CD8-positive, alpha-beta memory T cell (primary cell): ENCODE results near the gene ITGB6. TPM values are rescaled to one million over a fixed set of nuclear protein-coding genes. Genes with fewer than 3 reads are reported as not detected.

Experiments
- CTCF ChIA-PET: fragments of 350-600 bp; sonication (Branson Sonifier 250); formaldehyde crosslinking; loops from one replicate; lab custom pipeline; 2021; ENCODE audit warnings: antibody characterized with exemption; lab: Charles Lee
- POLR2A ChIA-PET: fragments of 350-600 bp; sonication (Branson Sonifier 250); formaldehyde crosslinking; loops from one replicate; lab custom pipeline; 2021; ENCODE audit warnings: antibody characterized with exemption; lab: Charles Lee
- DNase-seq, 5 donors: peaks; one replicate each; pipeline versions ENCODE4 v3.0.0 to v3.0.0-alpha.2; 2020 to 2022; ENCODE audit warnings: mixed read lengths in 1 of 5
- H3K27ac ChIP-seq: one replicate; pipeline ENCODE4 v1.7.0; 2013; ENCODE audit warnings: low read depth, mild to moderate bottlenecking, low read length, moderate library complexity
- H3K27me3 ChIP-seq: 2 replicates; pipeline ENCODE4 v1.7.0; 2013; ENCODE audit warnings: low read length, mild to moderate bottlenecking; ENCODE audit not compliant: insufficient read depth, poor library complexity, severe bottlenecking
- H3K36me3 ChIP-seq: 2 replicates; pipeline ENCODE4 v1.7.0; 2013; ENCODE audit warnings: mild to moderate bottlenecking, low read length, moderate library complexity; ENCODE audit not compliant: insufficient read depth
- H3K4me1 ChIP-seq: 2 replicates; pipeline ENCODE4 v1.7.0; 2013; ENCODE audit warnings: mild to moderate bottlenecking, low read length, moderate library complexity; ENCODE audit not compliant: insufficient read depth
- H3K4me3 ChIP-seq: 2 replicates; pipeline ENCODE4 v1.7.0; 2013; ENCODE audit warnings: mild to moderate bottlenecking, low read length
- H3K9me3 ChIP-seq: 2 replicates; pipeline ENCODE4 v1.7.0; 2013; ENCODE audit warnings: mild to moderate bottlenecking, low read length
- H3K27ac Mint-ChIP-seq, 8 donors: one replicate each; pipeline ENCODE4 v1.8.0; 2020 to 2021; ENCODE audit warnings: mixed read lengths in 8 of 8, mild to moderate bottlenecking in 6 of 8, inconsistent platforms in 3 of 8, moderate library complexity in 3 of 8
- H3K27me3 Mint-ChIP-seq, 2 donors: one replicate each; pipeline ENCODE4 v1.8.0; 2020 to 2021; ENCODE audit warnings: mixed read lengths in 2 of 2, mild to moderate bottlenecking in 1 of 2, moderate library complexity in 1 of 2
- H3K36me3 Mint-ChIP-seq, 3 donors: one replicate each; pipeline ENCODE4 v1.8.0; 2020 to 2021; ENCODE audit warnings: mixed read lengths in 3 of 3, inconsistent platforms in 1 of 3, mild to moderate bottlenecking in 1 of 3
- H3K4me1 Mint-ChIP-seq, 3 donors: one replicate each; pipeline ENCODE4 v1.8.0; 2020 to 2021; ENCODE audit warnings: mixed read lengths in 3 of 3, inconsistent platforms in 1 of 3, mild to moderate bottlenecking in 1 of 3
- H3K4me3 Mint-ChIP-seq, 7 donors: one replicate each; pipeline ENCODE4 v1.8.0; 2020 to 2021; ENCODE audit warnings: mixed read lengths in 7 of 7, mild to moderate bottlenecking in 6 of 7, moderate library complexity in 4 of 7, inconsistent platforms in 2 of 7
- H3K9me3 Mint-ChIP-seq, 5 donors: one replicate each; pipeline ENCODE4 v1.8.0; 2020 to 2022; ENCODE audit warnings: mixed read lengths in 5 of 5, mild to moderate bottlenecking in 3 of 5, moderate library complexity in 2 of 5, inconsistent platforms in 1 of 5
- polyA plus RNA-seq: library from polyadenylated mRNA; unstranded; fragments of 300-500 nt; fragmentation: Illumina TruSeq; gene quantifications from one replicate; pipeline ENCODE4 v1.2.3, GENCODE V29; 2021
- total RNA-seq, 2 experiments: library from RNA; stranded (reverse); gene quantifications; one replicate each; pipeline ENCODE4 v1.2.3, GENCODE V29; 2021

The ITGB6 gene
- total and polyA plus RNA-seq, 3 experiments from 2014 or later = not detected

DNA sequence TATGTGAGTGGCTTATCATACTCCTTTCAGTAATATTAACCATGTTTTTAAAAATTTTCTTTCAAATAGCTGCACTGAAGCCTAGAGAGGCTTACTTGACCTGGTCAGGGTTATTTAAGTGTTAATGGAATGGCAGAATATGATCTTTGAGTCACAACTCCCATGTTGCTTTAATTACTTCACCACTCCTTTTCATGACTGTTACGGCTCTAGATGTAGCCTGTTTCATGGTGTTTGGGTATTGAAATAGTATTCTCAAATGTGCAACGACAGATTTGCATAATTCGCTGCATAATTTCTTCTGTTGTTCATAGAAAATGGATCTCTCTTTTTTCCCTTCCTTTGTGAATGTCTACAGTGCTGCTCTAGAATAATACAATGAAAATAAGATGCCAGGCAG lies 86.1 kb downstream of the ITGB6 start:
- H3K4me1 Mint-ChIP-seq = no peaks in the 10 kb centered on the region
- H3K27me3 Mint-ChIP-seq = peaks cover 20 to 47% of the 10 kb centered on the region in 2 donors
- H3K27me3 ChIP-seq = no peaks in the 10 kb centered on the region
- no peak overlapping the region for H3K4me3 ChIP-seq
- H3K9me3 ChIP-seq = no peaks in the 10 kb centered on the region
- no peaks in the 10 kb centered on the region for H3K9me3 Mint-ChIP-seq
- H3K27ac ChIP-seq = no peak overlapping the region
- DNase-seq = no peak
- H3K36me3 Mint-ChIP-seq = no peaks in the 10 kb centered on the region
- no peaks in the 10 kb centered on the region for H3K4me1 ChIP-seq
- CTCF ChIA-PET = no interaction called here
- H3K4me3 Mint-ChIP-seq = no peak overlapping the region
- POLR2A ChIA-PET = no interaction called here
- no peaks in the 10 kb centered on the region for H3K36me3 ChIP-seq
- H3K27ac Mint-ChIP-seq = no peak overlapping the region

DNA sequence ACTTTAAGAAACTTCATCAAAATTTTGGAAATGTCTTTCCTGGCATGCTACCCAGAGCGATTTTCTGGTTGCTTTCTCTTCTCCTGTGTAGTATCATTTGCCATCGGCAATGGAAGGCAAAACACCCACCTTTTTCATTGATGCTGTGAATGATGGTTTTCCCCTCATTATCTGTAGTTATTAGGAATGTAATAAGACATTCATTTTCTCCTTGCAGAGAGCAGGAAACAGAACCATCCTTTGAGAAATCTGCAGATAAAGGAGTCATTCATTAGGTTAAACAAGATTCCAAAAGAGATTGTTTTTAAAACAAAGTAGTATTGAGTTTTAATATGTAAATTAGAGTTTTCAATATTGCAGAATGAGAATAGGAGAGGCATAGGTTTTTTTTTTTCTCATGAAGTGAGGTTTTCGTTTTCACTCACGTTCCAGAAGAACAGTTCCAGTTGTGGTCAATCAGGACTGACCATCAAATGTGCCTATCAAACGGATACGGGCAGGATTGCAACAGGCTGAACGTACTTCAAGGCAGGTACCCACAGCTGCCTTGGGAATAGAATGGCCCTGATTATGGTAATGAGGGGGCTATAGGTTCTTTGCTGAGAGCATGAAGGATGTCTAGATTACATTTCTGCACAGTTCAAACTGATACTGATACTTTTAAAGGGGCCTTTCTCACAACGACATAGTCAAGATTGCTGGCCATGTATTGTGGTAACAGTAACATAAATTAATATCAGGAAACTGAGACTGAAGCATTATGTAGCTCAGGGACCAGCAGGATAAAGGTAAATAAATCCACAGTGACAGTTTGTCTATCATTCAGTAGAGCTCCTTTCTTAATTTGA lies 87.9 kb downstream of the ITGB6 start:
- Histone ChIP-seq H3K27me3 (no peaks in the 10 kb centered on the region), H3K36me3 (no peaks in the 10 kb centered on the region), H3K9me3 (no peaks in the 10 kb centered on the region), H3K4me1 (no peaks in the 10 kb centered on the region), H3K27ac (no peak overlapping the region), H3K4me3 (no peak overlapping the region)
- Mint-ChIP-seq H3K9me3 (no peaks in the 10 kb centered on the region), H3K36me3 (no peaks in the 10 kb centered on the region), H3K4me3 (no peak overlapping the region), H3K27ac (no peak overlapping the region), H3K4me1 (no peaks in the 10 kb centered on the region), H3K27me3 (peaks cover 20 to 59% of the 10 kb centered on the region in 2 donors)
- DNase-seq = no peak
- POLR2A ChIA-PET = no interaction called here
- CTCF ChIA-PET = no interaction called here

DNA sequence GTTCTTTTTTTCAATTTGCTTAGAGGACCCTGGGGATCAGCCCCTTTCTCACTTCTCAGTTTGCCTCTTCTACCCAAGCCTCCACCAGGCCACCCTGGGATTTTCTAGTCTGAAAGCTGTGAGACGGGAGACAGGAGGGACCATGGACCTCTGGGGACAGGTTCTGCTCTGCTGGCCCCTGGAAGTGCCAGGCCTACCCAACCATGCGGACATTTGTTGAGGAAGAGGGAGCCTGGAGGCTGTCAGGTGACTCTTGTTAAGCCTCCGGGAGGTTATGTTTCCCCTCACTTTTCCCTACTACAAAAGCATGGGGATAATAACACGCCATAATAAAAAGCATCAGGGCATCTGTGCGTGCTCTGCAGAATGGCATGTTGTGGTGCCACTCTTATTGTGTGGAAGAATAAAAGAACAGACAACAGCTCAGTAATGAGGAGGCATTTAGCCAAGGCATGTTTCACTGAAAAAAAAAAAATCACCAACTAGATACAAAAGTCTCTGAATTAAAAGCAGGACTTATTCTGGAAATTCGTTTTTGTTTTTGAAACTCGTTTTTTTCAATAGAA lies 89.3 kb downstream of the ITGB6 start:
- Mint-ChIP-seq H3K36me3 (no peaks in the 10 kb centered on the region), H3K27ac (no peak overlapping the region), H3K4me1 (no peaks in the 10 kb centered on the region), H3K4me3 (no peak overlapping the region), H3K27me3 (peaks cover 20 to 64% of the 10 kb centered on the region in 2 donors), H3K9me3 (no peaks in the 10 kb centered on the region)
- ChIA-PET CTCF (interaction anchor here (0.7 to 1.9 kb wide), 9 partner anchors 10 to 952 kb away, joined by 3 to 13 read pairs (median 3); no protein-coding TSS in a partner anchor), POLR2A (no interaction called here)
- no peaks in the 10 kb centered on the region for H3K36me3 ChIP-seq
- no peaks in the 10 kb centered on the region for H3K4me1 ChIP-seq
- no peaks in the 10 kb centered on the region for H3K9me3 ChIP-seq
- no peaks in the 10 kb centered on the region for H3K27me3 ChIP-seq
- no peak overlapping the region for H3K27ac ChIP-seq
- no peak for DNase-seq
- H3K4me3 ChIP-seq = no peak overlapping the region

DNA sequence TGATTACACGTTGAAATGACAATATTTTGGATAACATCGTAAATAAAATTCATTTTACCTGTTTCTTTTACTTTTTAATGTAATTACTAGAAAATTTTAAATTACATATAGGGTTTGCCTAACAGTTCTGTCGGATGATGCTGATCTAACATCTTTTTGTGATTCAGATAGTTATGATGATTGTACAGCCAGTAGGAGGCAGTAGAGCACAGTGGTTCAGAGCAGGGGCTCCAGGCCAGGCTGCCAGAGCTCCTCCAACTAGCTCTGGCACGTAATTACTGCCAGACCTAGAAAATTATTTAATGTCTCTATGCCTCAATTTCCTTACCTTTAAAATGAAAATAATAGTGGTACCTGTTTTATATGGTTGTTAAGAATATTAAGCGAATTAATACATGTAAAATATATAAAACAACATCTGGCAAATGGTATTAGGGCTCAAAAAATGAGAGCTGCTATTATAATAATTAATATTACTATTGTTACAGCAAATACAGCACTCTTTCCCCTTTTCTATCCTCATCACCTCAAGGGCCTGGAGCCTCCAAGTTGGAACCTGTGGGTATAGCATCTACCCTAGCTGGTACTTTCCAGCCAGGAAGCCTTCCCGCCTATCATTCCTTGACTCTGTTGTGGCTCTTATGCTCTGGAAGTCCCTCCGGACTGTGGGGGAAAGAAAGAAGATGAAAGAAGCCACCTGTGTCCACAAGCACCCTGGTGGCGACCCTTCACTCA lies 90.0 kb downstream of the ITGB6 start:
- Mint-ChIP-seq H3K4me1 (no peaks in the 10 kb centered on the region), H3K36me3 (no peaks in the 10 kb centered on the region), H3K27ac (no peak overlapping the region), H3K4me3 (no peak overlapping the region), H3K9me3 (no peaks in the 10 kb centered on the region), H3K27me3 (peaks cover 20 to 61% of the 10 kb centered on the region in 2 donors)
- ChIA-PET CTCF (interaction anchor here (0.7 to 1.9 kb wide), 9 partner anchors 11 to 953 kb away, joined by 3 to 13 read pairs (median 3); no protein-coding TSS in a partner anchor), POLR2A (no interaction called here)
- peak in 4 of 5 donors; percentile 23 to 52 (median 34) for DNase-seq
- no peaks in the 10 kb centered on the region for H3K27me3 ChIP-seq
- no peak overlapping the region for H3K27ac ChIP-seq
- no peaks in the 10 kb centered on the region for H3K4me1 ChIP-seq
- H3K36me3 ChIP-seq = no peaks in the 10 kb centered on the region
- no peak overlapping the region for H3K4me3 ChIP-seq
- no peaks in the 10 kb centered on the region for H3K9me3 ChIP-seq

DNA sequence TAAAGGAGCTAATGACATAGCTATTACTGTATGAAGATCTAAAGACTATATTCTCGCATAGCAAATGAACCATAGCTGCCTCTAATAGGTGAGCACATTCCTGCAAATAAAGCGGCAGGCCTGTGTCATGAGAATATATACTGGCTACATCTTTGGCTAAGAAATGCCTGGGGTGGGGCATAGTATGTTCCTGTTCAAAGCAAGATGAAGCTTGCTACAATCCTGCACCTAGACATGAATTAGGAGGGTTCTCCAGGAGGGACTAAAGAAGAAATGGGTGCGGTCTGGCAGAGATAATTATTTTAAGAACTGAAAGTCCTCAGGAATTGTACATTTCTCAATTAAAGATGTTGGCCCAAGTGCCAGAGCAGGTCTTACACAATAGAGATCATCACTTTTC lies 90.8 kb downstream of the ITGB6 start:
- POLR2A ChIA-PET = no interaction called here

DNA sequence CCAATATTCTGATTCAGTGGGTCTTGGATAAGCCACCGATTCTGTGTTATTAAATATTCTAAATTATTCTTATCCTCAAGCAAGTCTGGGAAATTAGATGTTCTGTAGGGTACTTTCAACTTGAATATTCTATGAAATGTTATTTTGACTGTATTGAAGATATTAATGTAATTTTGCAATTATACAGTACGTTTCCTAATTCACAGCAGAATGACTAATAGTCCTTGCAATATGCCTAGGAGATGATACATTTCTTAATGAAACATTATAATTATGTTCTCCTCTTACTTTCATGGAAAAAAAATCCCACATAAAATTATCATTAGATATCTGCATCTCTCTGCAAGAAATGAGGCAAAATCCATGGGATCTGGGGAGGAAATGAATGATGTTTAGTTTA lies 91.4 kb downstream of the ITGB6 start:
- CTCF ChIA-PET = interaction anchor here (1.9 kb wide), 1 partner anchor 885 kb away, joined by 13 read pairs; no protein-coding TSS in a partner anchor
- H3K4me3 ChIP-seq = no peak overlapping the region
- no peak overlapping the region for H3K27ac Mint-ChIP-seq
- no peak overlapping the region for H3K27ac ChIP-seq
- no peaks in the 10 kb centered on the region for H3K27me3 ChIP-seq
- no peak overlapping the region for H3K4me3 Mint-ChIP-seq
- no peaks in the 10 kb centered on the region for H3K4me1 Mint-ChIP-seq
- no peaks in the 10 kb centered on the region for H3K9me3 ChIP-seq
- no peaks in the 10 kb centered on the region for H3K36me3 ChIP-seq
- no peaks in the 10 kb centered on the region for H3K9me3 Mint-ChIP-seq
- no peaks in the 10 kb centered on the region for H3K4me1 ChIP-seq
- H3K36me3 Mint-ChIP-seq = no peaks in the 10 kb centered on the region
- no peak for DNase-seq
- peaks cover 11 to 59% of the 10 kb centered on the region in 2 donors for H3K27me3 Mint-ChIP-seq
- POLR2A ChIA-PET = no interaction called here

More for the DNA sequence above, 90.8 kb downstream of the ITGB6 start:
- CTCF ChIA-PET = interaction anchor here (1.3 to 1.9 kb wide), 3 partner anchors 12 to 885 kb away, joined by 3 to 13 read pairs (median 5); no protein-coding TSS in a partner anchor
- Mint-ChIP-seq H3K36me3 (no peaks in the 10 kb centered on the region), H3K27ac (peak overlapping the region in 1 of 8 donors; percentile 14), H3K27me3 (peaks cover 15 to 59% of the 10 kb centered on the region in 2 donors), H3K9me3 (no peaks in the 10 kb centered on the region), H3K4me1 (no peaks in the 10 kb centered on the region), H3K4me3 (no peak overlapping the region)
- Histone ChIP-seq H3K4me3 (no peak overlapping the region), H3K4me1 (no peaks in the 10 kb centered on the region), H3K27ac (no peak overlapping the region), H3K36me3 (no peaks in the 10 kb centered on the region), H3K9me3 (no peaks in the 10 kb centered on the region), H3K27me3 (no peaks in the 10 kb centered on the region)
- no peak for DNase-seq

DNA sequence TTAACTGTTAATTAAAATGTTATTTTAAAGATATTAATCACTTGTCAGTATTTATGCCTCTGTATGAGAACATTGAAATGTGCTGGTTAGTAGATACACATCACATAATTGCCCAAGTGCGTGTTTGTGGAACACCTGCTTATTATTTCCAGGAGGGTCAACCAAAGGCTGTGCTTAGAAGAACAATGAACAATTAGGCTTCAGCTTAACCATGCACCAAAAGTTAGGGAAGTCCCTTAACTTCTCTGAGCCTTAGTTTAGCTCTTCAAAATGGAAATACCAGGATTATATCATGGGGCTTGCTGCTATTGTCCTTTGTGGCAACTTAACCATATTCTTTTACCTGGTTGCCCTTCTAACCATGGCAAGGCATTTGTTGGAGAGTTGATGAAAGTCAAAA lies 94.7 kb downstream of the ITGB6 start:
- ChIA-PET POLR2A (no interaction called here), CTCF (no interaction called here)
- no peaks in the 10 kb centered on the region for H3K36me3 ChIP-seq
- no peaks in the 10 kb centered on the region for H3K9me3 ChIP-seq
- H3K4me3 Mint-ChIP-seq = no peak overlapping the region
- H3K9me3 Mint-ChIP-seq = no peaks in the 10 kb centered on the region
- no peaks in the 10 kb centered on the region for H3K4me1 Mint-ChIP-seq
- H3K27me3 Mint-ChIP-seq = peaks cover 4 to 43% of the 10 kb centered on the region in 2 donors
- H3K4me3 ChIP-seq = no peak overlapping the region
- H3K4me1 ChIP-seq = no peaks in the 10 kb centered on the region
- no peak for DNase-seq
- H3K27me3 ChIP-seq = no peaks in the 10 kb centered on the region
- no peak overlapping the region for H3K27ac ChIP-seq
- no peak overlapping the region for H3K27ac Mint-ChIP-seq
- H3K36me3 Mint-ChIP-seq = no peaks in the 10 kb centered on the region

DNA sequence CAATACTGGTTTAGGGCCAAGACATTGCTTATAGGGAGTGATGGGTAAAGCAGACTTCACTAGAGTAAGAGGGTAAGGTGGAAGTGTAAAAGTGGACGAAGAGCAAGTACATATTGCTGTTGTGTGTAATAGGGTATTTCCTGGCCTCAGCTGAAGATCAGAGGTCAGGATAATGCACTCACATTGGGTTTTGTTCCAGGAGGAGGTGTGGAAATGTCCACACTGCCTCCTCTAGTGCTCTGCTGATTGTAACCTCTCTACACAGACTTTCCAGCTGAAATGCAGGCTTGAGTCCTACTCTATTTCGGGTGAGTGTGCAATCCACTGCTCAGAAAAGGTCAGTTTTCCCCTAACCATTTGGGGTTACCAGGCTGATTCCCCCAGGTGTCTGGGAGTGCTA lies 96.0 kb downstream of the ITGB6 start:
- no peaks in the 10 kb centered on the region for H3K27me3 ChIP-seq
- Mint-ChIP-seq H3K4me1 (no peaks in the 10 kb centered on the region), H3K27me3 (peaks cover 2 to 39% of the 10 kb centered on the region in 2 donors), H3K27ac (no peak overlapping the region), H3K4me3 (no peak overlapping the region), H3K36me3 (no peaks in the 10 kb centered on the region), H3K9me3 (no peaks in the 10 kb centered on the region)
- no peak for DNase-seq
- no peaks in the 10 kb centered on the region for H3K9me3 ChIP-seq
- H3K36me3 ChIP-seq = no peaks in the 10 kb centered on the region
- CTCF ChIA-PET = no interaction called here
- POLR2A ChIA-PET = no interaction called here
- no peak overlapping the region for H3K27ac ChIP-seq
- H3K4me1 ChIP-seq = no peaks in the 10 kb centered on the region
- no peak overlapping the region for H3K4me3 ChIP-seq
